H9 (cell line): Measurements from ENCODE around the gene PDE3A. TPM values are rescaled to one million over a fixed set of nuclear protein-coding genes. Genes with fewer than 3 reads are reported as not detected.

Experiments
- DNase-seq: peaks from one replicate; pipeline ENCODE4 v3.0.0-alpha.2; 2017
- H2AFZ ChIP-seq: one replicate; pipeline ENCODE4 v1.6.1; 2013; ENCODE audit warnings: mild to moderate bottlenecking, low read length, control low read depth, moderate library complexity
- H2AK5ac ChIP-seq: 2 replicates; pipeline ENCODE4 v1.6.1; 2013; ENCODE audit warnings: low read length, control low read depth, mixed read lengths; ENCODE audit not compliant: insufficient read length
- H2BK120ac ChIP-seq: one replicate; pipeline ENCODE4 v1.6.1; 2013; ENCODE audit warnings: low read depth, mild to moderate bottlenecking, low read length, control low read depth, inconsistent platforms; ENCODE audit not compliant: poor library complexity, severe bottlenecking
- H2BK12ac ChIP-seq: 2 replicates; pipeline ENCODE4 v1.6.1; 2013; ENCODE audit warnings: low read length, control low read depth, mixed read lengths, low read depth; ENCODE audit not compliant: insufficient read length
- H2BK15ac ChIP-seq: 2 replicates; pipeline ENCODE4 v1.6.1; 2013; ENCODE audit warnings: low read depth, low read length, control low read depth
- H2BK20ac ChIP-seq: one replicate; pipeline ENCODE4 v1.6.1; 2013; ENCODE audit warnings: low read depth, mild to moderate bottlenecking, low read length, control low read depth, inconsistent platforms; ENCODE audit not compliant: poor library complexity, severe bottlenecking
- H2BK5ac ChIP-seq: 2 replicates; pipeline ENCODE4 v1.6.1; 2013; ENCODE audit warnings: low read length, control low read depth, mixed read lengths; ENCODE audit not compliant: insufficient read length
- H3K14ac ChIP-seq: 2 replicates; pipeline ENCODE4 v1.6.1; 2013; ENCODE audit warnings: low read length, control low read depth; ENCODE audit not compliant: insufficient read depth
- H3K18ac ChIP-seq: 2 replicates; pipeline ENCODE4 v1.6.1; 2013; ENCODE audit warnings: low read depth, mild to moderate bottlenecking, mixed read lengths, low read length, control low read depth; ENCODE audit not compliant: insufficient read length
- H3K23ac ChIP-seq: 2 replicates; pipeline ENCODE4 v1.6.1; 2013; ENCODE audit warnings: low read length, control low read depth, mixed read lengths, low read depth; ENCODE audit not compliant: insufficient read length
- H3K23me2 ChIP-seq: 2 replicates; pipeline ENCODE4 v1.6.1; 2013; ENCODE audit warnings: low read depth, mild to moderate bottlenecking, mixed read lengths, low read length, control low read depth; ENCODE audit not compliant: insufficient read length, poor library complexity, severe bottlenecking
- H3K27ac ChIP-seq: 2 replicates; pipeline ENCODE4 v1.5.1; 2013; ENCODE audit warnings: low read length, control low read depth, mixed read lengths, low read depth; ENCODE audit not compliant: insufficient read length
- H3K27me3 ChIP-seq: 2 replicates; pipeline ENCODE4 v1.6.1; 2013; ENCODE audit warnings: low read length, control low read depth, inconsistent platforms; ENCODE audit not compliant: insufficient read depth
- H3K4ac ChIP-seq: 2 replicates; pipeline ENCODE4 v1.6.1; 2013; ENCODE audit warnings: low read depth, mild to moderate bottlenecking, control low read depth, inconsistent platforms, low read length, moderate library complexity
- H3K4me1 ChIP-seq: 2 replicates; pipeline ENCODE4 v1.6.1; 2013; ENCODE audit warnings: low read length, control low read depth, inconsistent platforms; ENCODE audit not compliant: insufficient read depth
- H3K4me2 ChIP-seq: 2 replicates; pipeline ENCODE4 v1.6.1; 2013; ENCODE audit warnings: low read length, control low read depth, mixed read lengths; ENCODE audit not compliant: insufficient read length, insufficient read depth
- H3K56ac ChIP-seq: 2 replicates; pipeline ENCODE4 v1.6.1; 2013; ENCODE audit warnings: low read depth, mild to moderate bottlenecking, mixed read lengths, low read length, control low read depth; ENCODE audit not compliant: insufficient read length
- H3K79me1 ChIP-seq: 2 replicates; pipeline ENCODE4 v1.6.1; 2013; ENCODE audit warnings: low read depth, mild to moderate bottlenecking, moderate library complexity, low read length, control low read depth, inconsistent platforms; ENCODE audit not compliant: insufficient read depth, poor library complexity, severe bottlenecking
- H3K79me2 ChIP-seq: 2 replicates; pipeline ENCODE4 v1.6.1; 2013; ENCODE audit warnings: low read length, control low read depth, inconsistent platforms; ENCODE audit not compliant: insufficient read depth
- H3K9ac ChIP-seq: 2 replicates; pipeline ENCODE4 v1.6.1; 2013; ENCODE audit warnings: low read length, control low read depth, mixed read lengths; ENCODE audit not compliant: insufficient read length; ENCODE audit errors: extremely low read depth
- H3K9me3 ChIP-seq: one replicate; pipeline ENCODE4 v1.6.1; 2013; ENCODE audit warnings: low read depth, low read length, inconsistent platforms; ENCODE audit not compliant: control insufficient read depth
- H3T11ph ChIP-seq: one replicate; pipeline ENCODE4 v1.6.1; 2013; ENCODE audit warnings: mild to moderate bottlenecking, low read length, control low read depth, inconsistent platforms
- H4K20me1 ChIP-seq: one replicate; pipeline ENCODE4 v1.6.1; 2013; ENCODE audit not compliant: control insufficient read depth, insufficient read length, insufficient read depth
- H4K5ac ChIP-seq: 2 replicates; pipeline ENCODE4 v1.6.1; 2013; ENCODE audit warnings: low read depth, mild to moderate bottlenecking, mixed read lengths, low read length, control low read depth; ENCODE audit not compliant: insufficient read length
- H4K8ac ChIP-seq: replicated peaks from 2 replicates; pipeline ENCODE4 v1.6.1; 2013; ENCODE audit warnings: low read length, control low read depth, mixed read lengths, low read depth; ENCODE audit not compliant: insufficient read length
- H4K91ac ChIP-seq: 2 replicates; pipeline ENCODE4 v1.6.1; 2013; ENCODE audit warnings: low read depth, mild to moderate bottlenecking, moderate library complexity, mixed read lengths, low read length, control low read depth; ENCODE audit not compliant: insufficient read length
- H3K27ac Mint-ChIP-seq, 3 experiments: 2 replicates in 2 of 3; 3 replicates in 1 of 3; pipeline ENCODE4 v1.8.0; 2020 to 2021; ENCODE audit warnings: mixed read lengths in 3 of 3, mild to moderate bottlenecking in 1 of 3, moderate library complexity in 1 of 3
- H3K27me3 Mint-ChIP-seq: 2 replicates; pipeline ENCODE4 v1.8.0; 2021; ENCODE audit warnings: low read depth, mild to moderate bottlenecking, moderate library complexity, mixed read lengths
- H3K36me3 Mint-ChIP-seq, 3 experiments: 2 replicates in 2 of 3; 3 replicates in 1 of 3; pipeline ENCODE4 v1.8.0; 2020 to 2021; ENCODE audit warnings: low read depth in 3 of 3, mixed read lengths in 3 of 3; ENCODE audit not compliant: insufficient read depth in 1 of 3
- H3K4me1 Mint-ChIP-seq, 2 experiments: 2 replicates each; pipeline ENCODE4 v1.8.0; 2020; ENCODE audit warnings: mixed read lengths in 2 of 2
- H3K4me3 Mint-ChIP-seq, 2 experiments: 2 replicates in 1 of 2; 3 replicates in 1 of 2; pipeline ENCODE4 v1.8.0; 2020 to 2021; ENCODE audit warnings: mild to moderate bottlenecking in 2 of 2, mixed read lengths in 2 of 2, moderate library complexity in 1 of 2
- H3K9me3 Mint-ChIP-seq, 2 experiments: 2 replicates in 1 of 2; 3 replicates in 1 of 2; pipeline ENCODE4 v1.8.0; 2020; ENCODE audit warnings: mild to moderate bottlenecking in 2 of 2, mixed read lengths in 2 of 2, moderate library complexity in 1 of 2
- WGBS: extraction: QIAGEN DNeasy Blood & Tissue Kit; methylation state at CpG from one replicate; pipeline ENCODE4 v1.1.7; 2013; ENCODE audit warnings: missing lambda C conversion rate, low lambda C conversion rate, mixed read lengths; ENCODE audit not compliant: insufficient read length; ENCODE audit errors: extremely low coverage; 5-methylcytosine and 5-hydroxymethylcytosine counted together
- total RNA-seq: library from RNA; stranded (reverse); gene quantifications from 2 replicates; pipeline ENCODE4 v1.2.1, GENCODE V29; 2021
- TF ChIP-seq, protein P1 (sequence below): fragments of 200-600 bp; sonication (generic); conservative IDR thresholded peaks from 3 replicates; pipeline ENCODE4 v1.8.0; 2021; ENCODE audit warnings: antibody characterized with exemption, mild to moderate bottlenecking

Gene PDE3A
- total RNA-seq, 1 experiment from 2014 or later: 3.0 TPM

DNA sequence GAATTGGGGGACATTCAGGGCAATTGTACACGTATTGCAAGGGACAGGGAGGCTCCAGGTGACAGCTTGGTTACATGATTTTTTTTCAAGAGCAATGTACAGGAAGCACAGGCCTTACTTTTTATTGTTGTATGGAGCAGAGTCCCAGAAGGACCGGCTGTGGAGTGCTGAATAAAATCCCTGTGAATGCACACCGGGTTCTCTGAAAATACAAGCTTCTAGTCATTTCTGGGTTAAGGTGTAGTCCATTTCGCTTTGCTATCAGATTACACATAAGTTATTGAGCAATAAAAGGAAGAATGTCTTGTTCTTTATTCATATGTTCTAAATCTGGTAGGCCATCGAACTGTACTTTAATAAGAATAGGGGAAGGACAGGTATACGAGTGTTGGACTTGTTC is 52.2 kb downstream of the PDE3A start:
- Mint-ChIP-seq H3K4me3 (no peak overlapping the region; a peak in 1 of 5 replicates), H3K4me1 (peaks cover 20 to 25% of the 10 kb centered on the region in 2 experiments), H3K27ac (peak overlapping the region in 2 of 3 experiments; percentile 4 to 22; a peak in 3 of 7 replicates), H3K9me3 (no peaks in the 10 kb centered on the region), H3K36me3 (no peaks in the 10 kb centered on the region), H3K27me3 (no peaks in the 10 kb centered on the region)
- H3K27ac ChIP-seq: no peak overlapping the region
- no peaks in the 10 kb centered on the region for H3K23me2 ChIP-seq
- WGBS: no CpG with 5 or more reads among the region's 6 CpGs
- H3K79me2 ChIP-seq: no peaks in the 10 kb centered on the region
- TF ChIP-seq, protein P1, sequence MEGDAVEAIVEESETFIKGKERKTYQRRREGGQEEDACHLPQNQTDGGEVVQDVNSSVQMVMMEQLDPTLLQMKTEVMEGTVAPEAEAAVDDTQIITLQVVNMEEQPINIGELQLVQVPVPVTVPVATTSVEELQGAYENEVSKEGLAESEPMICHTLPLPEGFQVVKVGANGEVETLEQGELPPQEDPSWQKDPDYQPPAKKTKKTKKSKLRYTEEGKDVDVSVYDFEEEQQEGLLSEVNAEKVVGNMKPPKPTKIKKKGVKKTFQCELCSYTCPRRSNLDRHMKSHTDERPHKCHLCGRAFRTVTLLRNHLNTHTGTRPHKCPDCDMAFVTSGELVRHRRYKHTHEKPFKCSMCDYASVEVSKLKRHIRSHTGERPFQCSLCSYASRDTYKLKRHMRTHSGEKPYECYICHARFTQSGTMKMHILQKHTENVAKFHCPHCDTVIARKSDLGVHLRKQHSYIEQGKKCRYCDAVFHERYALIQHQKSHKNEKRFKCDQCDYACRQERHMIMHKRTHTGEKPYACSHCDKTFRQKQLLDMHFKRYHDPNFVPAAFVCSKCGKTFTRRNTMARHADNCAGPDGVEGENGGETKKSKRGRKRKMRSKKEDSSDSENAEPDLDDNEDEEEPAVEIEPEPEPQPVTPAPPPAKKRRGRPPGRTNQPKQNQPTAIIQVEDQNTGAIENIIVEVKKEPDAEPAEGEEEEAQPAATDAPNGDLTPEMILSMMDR: no peak
- H4K91ac ChIP-seq: no peak overlapping the region
- no peak overlapping the region for H4K8ac ChIP-seq
- H3K4me2 ChIP-seq: no peak overlapping the region
- H4K20me1 ChIP-seq: no peaks in the 10 kb centered on the region
- no peaks in the 10 kb centered on the region for H3K27me3 ChIP-seq
- no peak overlapping the region for H3K4ac ChIP-seq
- no peaks in the 10 kb centered on the region for H3K79me1 ChIP-seq
- no peak overlapping the region for H2BK12ac ChIP-seq
- no peak overlapping the region for H2BK15ac ChIP-seq
- no peak overlapping the region for H3T11ph ChIP-seq
- H3K18ac ChIP-seq: no peak overlapping the region
- H2BK20ac ChIP-seq: no peak overlapping the region
- no peak overlapping the region for H3K9ac ChIP-seq
- no peak overlapping the region for H2BK120ac ChIP-seq
- no peaks in the 10 kb centered on the region for H3K9me3 ChIP-seq
- no peak overlapping the region for H3K56ac ChIP-seq
- H2AFZ ChIP-seq: no peak overlapping the region
- no peak overlapping the region for H2BK5ac ChIP-seq
- H3K23ac ChIP-seq: no peak overlapping the region
- no peaks in the 10 kb centered on the region for H3K4me1 ChIP-seq
- DNase-seq: no peak
- H3K14ac ChIP-seq: no peak overlapping the region
- H4K5ac ChIP-seq: no peak overlapping the region
- no peak overlapping the region for H2AK5ac ChIP-seq
